ENCODE data around the gene SNX13.

Gene SNX13

GRCh38 chr7:17947620-17948019 lies 7.3 kb upstream of the SNX13 start:
- no peak overlapping the region for H3K27ac ChIP-seq (ENCODE audit: poor library complexity, severe bottlenecking)

GRCh38 chr7:17946591-17946990 lies 6.3 kb upstream of the SNX13 start:
- Histone ChIP-seq H3K9me3 (ENCODE audit: severe bottlenecking) (no peaks in the 10 kb centered on the region), H3K4me3 (ENCODE audit: severe bottlenecking) (no peak overlapping the region), H3K27ac (ENCODE audit: poor library complexity, severe bottlenecking) (no peak overlapping the region), H3K4me1 (ENCODE audit: insufficient read depth, poor library complexity, severe bottlenecking) (peaks cover 14% of the 10 kb centered on the region), H3K27me3 (ENCODE audit: insufficient read depth, poor library complexity, severe bottlenecking) (no peaks in the 10 kb centered on the region), H3K36me3 (ENCODE audit: low read depth) (no peaks in the 10 kb centered on the region)
- no peak for ATAC-seq (ENCODE audit: low read depth)
- DNase-seq (ENCODE audit: low spot score) = no peak
- TF ChIP-seq, protein P1, sequence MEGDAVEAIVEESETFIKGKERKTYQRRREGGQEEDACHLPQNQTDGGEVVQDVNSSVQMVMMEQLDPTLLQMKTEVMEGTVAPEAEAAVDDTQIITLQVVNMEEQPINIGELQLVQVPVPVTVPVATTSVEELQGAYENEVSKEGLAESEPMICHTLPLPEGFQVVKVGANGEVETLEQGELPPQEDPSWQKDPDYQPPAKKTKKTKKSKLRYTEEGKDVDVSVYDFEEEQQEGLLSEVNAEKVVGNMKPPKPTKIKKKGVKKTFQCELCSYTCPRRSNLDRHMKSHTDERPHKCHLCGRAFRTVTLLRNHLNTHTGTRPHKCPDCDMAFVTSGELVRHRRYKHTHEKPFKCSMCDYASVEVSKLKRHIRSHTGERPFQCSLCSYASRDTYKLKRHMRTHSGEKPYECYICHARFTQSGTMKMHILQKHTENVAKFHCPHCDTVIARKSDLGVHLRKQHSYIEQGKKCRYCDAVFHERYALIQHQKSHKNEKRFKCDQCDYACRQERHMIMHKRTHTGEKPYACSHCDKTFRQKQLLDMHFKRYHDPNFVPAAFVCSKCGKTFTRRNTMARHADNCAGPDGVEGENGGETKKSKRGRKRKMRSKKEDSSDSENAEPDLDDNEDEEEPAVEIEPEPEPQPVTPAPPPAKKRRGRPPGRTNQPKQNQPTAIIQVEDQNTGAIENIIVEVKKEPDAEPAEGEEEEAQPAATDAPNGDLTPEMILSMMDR (IDR thresholded peaks at IDR 0.05; ENCODE audit: poor library complexity, severe bottlenecking) = no peak

More at GRCh38 chr7:17947620-17948019, 7.3 kb upstream of the SNX13 start:
- Histone ChIP-seq H3K4me3 (ENCODE audit: severe bottlenecking) (no peak overlapping the region), H3K36me3 (ENCODE audit: low read depth) (no peaks in the 10 kb centered on the region), H3K4me1 (ENCODE audit: insufficient read depth, poor library complexity, severe bottlenecking) (peaks cover 14% of the 10 kb centered on the region), H3K27me3 (ENCODE audit: insufficient read depth, poor library complexity, severe bottlenecking) (no peaks in the 10 kb centered on the region), H3K9me3 (ENCODE audit: severe bottlenecking) (no peaks in the 10 kb centered on the region)
- no peak for DNase-seq (ENCODE audit: low spot score)
- no peak for ATAC-seq (ENCODE audit: low read depth)
- TF ChIP-seq, protein P1 (IDR thresholded peaks at IDR 0.05; ENCODE audit: poor library complexity, severe bottlenecking) = no peak

DNA sequence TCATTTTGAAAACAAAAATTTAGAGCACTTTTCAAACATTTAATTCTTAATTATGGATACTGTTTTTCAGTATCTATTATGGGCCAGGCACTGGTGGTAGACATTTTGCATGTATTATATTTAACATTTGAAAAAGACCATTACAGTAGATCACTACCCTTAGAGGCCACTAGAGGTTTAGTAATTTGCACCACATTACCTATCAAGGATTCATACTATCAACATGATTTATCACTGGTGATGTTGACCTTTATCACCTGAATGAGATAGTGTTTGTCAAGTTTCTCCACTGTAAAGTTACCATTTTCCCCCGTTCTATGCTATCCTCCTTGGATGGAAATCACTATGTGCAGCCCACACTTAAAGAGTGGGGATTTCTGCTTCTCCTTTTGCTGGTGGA lies 4.4 kb upstream of the SNX13 start:
- Histone ChIP-seq H3K4me3 (ENCODE audit: severe bottlenecking) (no peak overlapping the region), H3K36me3 (ENCODE audit: low read depth) (no peaks in the 10 kb centered on the region), H3K27ac (ENCODE audit: poor library complexity, severe bottlenecking) (no peak overlapping the region), H3K9me3 (ENCODE audit: severe bottlenecking) (no peaks in the 10 kb centered on the region), H3K4me1 (ENCODE audit: insufficient read depth, poor library complexity, severe bottlenecking) (peaks cover 17% of the 10 kb centered on the region), H3K27me3 (ENCODE audit: insufficient read depth, poor library complexity, severe bottlenecking) (no peaks in the 10 kb centered on the region)
- DNase-seq (ENCODE audit: low spot score) = no peak
- no peak for ATAC-seq (ENCODE audit: low read depth)
- TF ChIP-seq, protein P1 (IDR thresholded peaks at IDR 0.05; ENCODE audit: poor library complexity, severe bottlenecking) = peak; percentile 16

- DNase-seq (ENCODE audit: low spot score) = no peak
- Histone ChIP-seq H3K4me3 (ENCODE audit: severe bottlenecking) (no peak overlapping the region), H3K4me1 (ENCODE audit: insufficient read depth, poor library complexity, severe bottlenecking) (peaks cover 11% of the 10 kb centered on the region), H3K27me3 (ENCODE audit: insufficient read depth, poor library complexity, severe bottlenecking) (no peaks in the 10 kb centered on the region), H3K9me3 (ENCODE audit: severe bottlenecking) (no peaks in the 10 kb centered on the region), H3K27ac (ENCODE audit: poor library complexity, severe bottlenecking) (no peak overlapping the region), H3K36me3 (ENCODE audit: low read depth) (no peaks in the 10 kb centered on the region)
- ATAC-seq (ENCODE audit: low read depth) = no peak
- TF ChIP-seq, protein P1 (IDR thresholded peaks at IDR 0.05; ENCODE audit: poor library complexity, severe bottlenecking) = no peak
Observed at GRCh38 chr7:17943006-17943405, 2.7 kb upstream of the SNX13 start.

GRCh38 chr7:17942231-17942630 lies 1.9 kb upstream of the SNX13 start:
- Histone ChIP-seq H3K9me3 (ENCODE audit: severe bottlenecking) (no peaks in the 10 kb centered on the region), H3K27me3 (ENCODE audit: insufficient read depth, poor library complexity, severe bottlenecking) (no peaks in the 10 kb centered on the region), H3K4me3 (ENCODE audit: severe bottlenecking) (no peak overlapping the region), H3K4me1 (ENCODE audit: insufficient read depth, poor library complexity, severe bottlenecking) (peaks cover 13% of the 10 kb centered on the region), H3K36me3 (ENCODE audit: low read depth) (no peaks in the 10 kb centered on the region), H3K27ac (ENCODE audit: poor library complexity, severe bottlenecking) (no peak overlapping the region)
- ATAC-seq (ENCODE audit: low read depth) (no peak), DNase-seq (ENCODE audit: low spot score) (no peak)
- TF ChIP-seq, protein P1 (IDR thresholded peaks at IDR 0.05; ENCODE audit: poor library complexity, severe bottlenecking) = no peak
